Heart left ventricle (tissue), 13 donors: Measurements from ENCODE around the gene NAA80.

Source experiments
- POLR2A ChIP-seq, 2 donors: fragments of 450-650 bp; IDR thresholded peaks; one replicate each; pipeline ENCODE4 v1.6.1; 2017; ENCODE audit warnings: antibody characterized with exemption in 2 of 2, mild to moderate bottlenecking in 2 of 2, moderate library complexity in 2 of 2
- TF ChIP-seq, protein P1 (sequence below), 12 donors: fragments of 200-600 bp; sonication (generic) in 4 of 12; IDR thresholded peaks; one replicate each; pipeline versions ENCODE4 v1.5.0 to v1.8.0; 2018 to 2022; ENCODE audit warnings: antibody characterized with exemption in 12 of 12, mild to moderate bottlenecking in 5 of 12
- donor health status: ischemic (EF 13 %, LVEDD 7.1; RV severe dilation, severe dysfunction).
- donor health status: DM: no; HTN: yes; CAD: no.
- donor health status: DM: no; HTN: no; CAD: no.
- donor health status: ischemic (EF 25% LVEDD 6.9; RV normal size, moderate dysfunction).
- donor health status: ischemic (EF 25% LVEDD 5.7; RV mildly dilated, moderate dysfunction).
- donor health status: ischemic (EF 35%, LVEDD 5.7; RV mildly dilated, moderate dysfunction).
- donor health status: nonischemic (EF 11% LVEDD 7.7; RV severe dilation, severe dysfunction).
- donor health status: DM: yes; HTN: yes; CAD: no.
- donor health status: PGD.
- donor health status: ischemic (EF 29% LVEDD 5.4; RV normal size, mild dysfunction).
- donor health status: nonischemic (EF 23%, LVEDD 6.1; RV moderate dilation, normal function).

DNA sequence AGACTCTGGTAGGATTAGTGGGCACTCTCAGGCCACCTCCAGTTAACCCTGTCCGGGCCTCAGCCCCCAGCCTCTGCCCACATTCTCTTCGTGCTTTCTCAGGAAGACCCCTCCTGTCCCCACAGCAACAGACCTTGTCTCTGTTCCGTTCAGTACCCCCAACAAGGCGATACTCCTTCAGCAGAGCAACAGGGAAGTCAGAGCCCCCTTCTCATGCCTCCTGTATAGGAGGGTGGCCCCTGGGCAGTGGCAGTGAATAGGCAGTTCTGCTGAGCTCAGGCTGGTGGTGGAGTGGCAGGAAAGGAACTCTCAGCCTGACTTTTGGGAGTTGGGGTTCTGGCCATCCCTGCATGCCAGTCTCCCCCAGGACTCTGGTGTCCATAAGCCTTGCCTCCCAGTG lies 29.7 kb downstream of the NAA80 start:
- TF ChIP-seq, protein P1, sequence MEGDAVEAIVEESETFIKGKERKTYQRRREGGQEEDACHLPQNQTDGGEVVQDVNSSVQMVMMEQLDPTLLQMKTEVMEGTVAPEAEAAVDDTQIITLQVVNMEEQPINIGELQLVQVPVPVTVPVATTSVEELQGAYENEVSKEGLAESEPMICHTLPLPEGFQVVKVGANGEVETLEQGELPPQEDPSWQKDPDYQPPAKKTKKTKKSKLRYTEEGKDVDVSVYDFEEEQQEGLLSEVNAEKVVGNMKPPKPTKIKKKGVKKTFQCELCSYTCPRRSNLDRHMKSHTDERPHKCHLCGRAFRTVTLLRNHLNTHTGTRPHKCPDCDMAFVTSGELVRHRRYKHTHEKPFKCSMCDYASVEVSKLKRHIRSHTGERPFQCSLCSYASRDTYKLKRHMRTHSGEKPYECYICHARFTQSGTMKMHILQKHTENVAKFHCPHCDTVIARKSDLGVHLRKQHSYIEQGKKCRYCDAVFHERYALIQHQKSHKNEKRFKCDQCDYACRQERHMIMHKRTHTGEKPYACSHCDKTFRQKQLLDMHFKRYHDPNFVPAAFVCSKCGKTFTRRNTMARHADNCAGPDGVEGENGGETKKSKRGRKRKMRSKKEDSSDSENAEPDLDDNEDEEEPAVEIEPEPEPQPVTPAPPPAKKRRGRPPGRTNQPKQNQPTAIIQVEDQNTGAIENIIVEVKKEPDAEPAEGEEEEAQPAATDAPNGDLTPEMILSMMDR (IDR thresholded peaks at IDR 0.05) = no peak
- TF ChIP-seq POLR2A (IDR thresholded peaks at IDR 0.05) = no peak
